GM18505 (cell line): ENCODE results near the gene CELSR1.

ENCODE experiments used
- ATAC-seq: cut with Tn5 transposase; IDR thresholded peaks from one replicate; pipeline ENCODE4 v1.9.1; 2021; ENCODE audit not compliant: unreplicated experiment
- POLR2A ChIP-seq: IDR thresholded peaks from 4 replicates; pipeline ENCODE4 v1.6.1; 2011; ENCODE audit warnings: borderline replicate concordance; ENCODE audit not compliant: insufficient read depth, insufficient read length; ENCODE audit errors: extremely low read depth

CELSR1 gene

GRCh38 chr22:46354993-46355305 lies 182.5 kb downstream of the CELSR1 start:
- no peak for TF ChIP-seq POLR2A
- no peak for ATAC-seq

- no peak for TF ChIP-seq POLR2A
- no peak for ATAC-seq
Observed at GRCh38 chr22:46354176-46354992, 183.0 kb downstream of the CELSR1 start.

GRCh38 chr22:46353483-46354105 lies 183.8 kb downstream of the CELSR1 start:
- ATAC-seq = no peak
- TF ChIP-seq POLR2A = no peak

GRCh38 chr22:46352691-46353386 lies 184.6 kb downstream of the CELSR1 start:
- no peak for ATAC-seq

GRCh38 chr22:46352276-46352675 lies 185.1 kb downstream of the CELSR1 start:
- no peak for ATAC-seq

More at GRCh38 chr22:46352691-46353386, 184.6 kb downstream of the CELSR1 start:
- TF ChIP-seq POLR2A = no peak

GRCh38 chr22:46351767-46352166 lies 185.7 kb downstream of the CELSR1 start:
- no peak for TF ChIP-seq POLR2A
- ATAC-seq = no peak

More at GRCh38 chr22:46352276-46352675, 185.1 kb downstream of the CELSR1 start:
- no peak for TF ChIP-seq POLR2A

GRCh38 chr22:46351131-46351735 lies 186.2 kb downstream of the CELSR1 start:
- TF ChIP-seq POLR2A = no peak

GRCh38 chr22:46350646-46351045 lies 186.8 kb downstream of the CELSR1 start:
- no peak for TF ChIP-seq POLR2A
- no peak for ATAC-seq

More at GRCh38 chr22:46351131-46351735, 186.2 kb downstream of the CELSR1 start:
- ATAC-seq = no peak

GRCh38 chr22:46350121-46350520 lies 187.3 kb downstream of the CELSR1 start:
- no peak for TF ChIP-seq POLR2A
- ATAC-seq = no peak

GRCh38 chr22:46349681-46350080 lies 187.7 kb downstream of the CELSR1 start:
- ATAC-seq = no peak
- no peak for TF ChIP-seq POLR2A

GRCh38 chr22:46349238-46349637 lies 188.2 kb downstream of the CELSR1 start:
- no peak for ATAC-seq
- TF ChIP-seq POLR2A = no peak

- TF ChIP-seq POLR2A = no peak
- no peak for ATAC-seq
Observed at GRCh38 chr22:46348099-46348695, 189.2 kb downstream of the CELSR1 start.

- no peak for TF ChIP-seq POLR2A
- no peak for ATAC-seq
Observed at GRCh38 chr22:46347646-46348045, 189.8 kb downstream of the CELSR1 start.

GRCh38 chr22:46346680-46347405 lies 190.6 kb downstream of the CELSR1 start:
- TF ChIP-seq POLR2A = no peak
- ATAC-seq = no peak
